Esophagus muscularis mucosa (tissue), 4 donors: ENCODE results near the gene CHAT. TPM values are rescaled to one million over a fixed set of nuclear protein-coding genes. Genes with fewer than 3 reads are reported as not detected.
A peak's percentile ranks its signal among the peaks of the same experiment; 100 is the strongest.

Experiments used
- DNase-seq: peaks from one replicate; pipeline ENCODE4 v3.0.0-alpha.2; 2017; ENCODE audit errors: extremely low spot score
- H3K27ac ChIP-seq, 4 donors: fragments of 200-600 bp; sonication (generic); replicated peaks in 1 of 4; 1 replicate in 3 of 4; 2 replicates in 1 of 4; pipeline ENCODE4 v1.5.1; 2016 to 2019; ENCODE audit warnings: mild to moderate bottlenecking in 1 of 4
- H3K27me3 ChIP-seq, 4 donors: fragments of 200-600 bp; sonication (generic); one replicate each; pipeline versions ENCODE4 v1.5.1 to v1.6.0; 2016 to 2019
- H3K36me3 ChIP-seq, 4 donors: fragments of 200-600 bp; sonication (generic); one replicate each; pipeline ENCODE4 v1.5.1; 2016 to 2019
- H3K4me1 ChIP-seq, 4 donors: fragments of 200-600 bp; sonication (generic); one replicate each; pipeline ENCODE4 v1.5.1; 2016 to 2019
- H3K4me3 ChIP-seq, 4 donors: fragments of 200-600 bp; sonication (generic); 1 replicate in 2 of 4; 2 replicates in 2 of 4; pipeline ENCODE4 v1.5.1; 2016 to 2019; ENCODE audit warnings: mild to moderate bottlenecking in 4 of 4, moderate library complexity in 1 of 4
- H3K9me3 ChIP-seq, 4 donors: fragments of 200-600 bp; sonication (generic); 1 replicate in 3 of 4; 2 replicates in 1 of 4; pipeline ENCODE4 v1.5.1; 2016 to 2019
- CTCF ChIP-seq, 3 experiments: fragments of 200-600 bp in 2 of 3; fragments of 450-650 bp in 1 of 3; sonication (generic) in 2 of 3; IDR thresholded peaks; one replicate each; pipeline ENCODE4 v1.5.1; 2017 to 2019; ENCODE audit warnings: antibody characterized with exemption in 3 of 3, mild to moderate bottlenecking in 2 of 3, moderate library complexity in 1 of 3
- EP300 ChIP-seq: sonication (generic); formaldehyde crosslinking; IDR thresholded peaks from one replicate; pipeline ENCODE4 v1.6.1; 2017; ENCODE audit warnings: antibody characterized with exemption
- POLR2A ChIP-seq: fragments of 450-650 bp; IDR thresholded peaks from one replicate; pipeline ENCODE4 v1.6.1; 2017; ENCODE audit warnings: antibody characterized with exemption, moderate library complexity, mild to moderate bottlenecking, low read depth
- POLR2AphosphoS5 ChIP-seq, 2 donors: sonication (generic); formaldehyde crosslinking; IDR thresholded peaks; one replicate each; pipeline ENCODE4 v1.6.1; 2017; ENCODE audit warnings: antibody characterized with exemption in 2 of 2
- WGBS: methylation state at CpG from one replicate; pipeline ENCODE4 v1.1.5; 2018; 5-methylcytosine and 5-hydroxymethylcytosine counted together
- intact Hi-C: fragments of 100-400 bp; cut with DNase I; formaldehyde crosslinking; loops from one replicate; pipeline ENCODE4 v1.15.1; 2023
- total RNA-seq, 4 donors: library from RNA; depleted of rRNA; stranded (reverse); fragments of >200 nt; gene quantifications; one replicate each; pipeline versions ENCODE4 v1.1.0 to v1.2.1, GENCODE V29; 2016

The CHAT gene
- total RNA-seq, 4 donors from 2014 or later, result 0.17 TPM; not detected in 3

GRCh38 chr10:49597426-49598163 is 16.2 kb upstream of the CHAT start:
- TF ChIP-seq POLR2A, result no peak
- TF ChIP-seq POLR2AphosphoS5 (IDR thresholded peaks at IDR 0.05), result no peak
- TF ChIP-seq CTCF (IDR thresholded peaks at IDR 0.05), result no peak
- intact Hi-C loops, result no loop called here

GRCh38 chr10:49598164-49598856 is 15.5 kb upstream of the CHAT start:
- WGBS, result 80% methylated on average over 7 of the region's 8 CpGs
- intact Hi-C loops, result no loop called here
- Histone ChIP-seq H3K36me3 (no peaks in the 10 kb centered on the region), H3K9me3 (no peaks in the 10 kb centered on the region), H3K4me1 (no peaks in the 10 kb centered on the region), H3K4me3 (no peak overlapping the region), H3K27ac (no peak overlapping the region), H3K27me3 (peaks cover 0 to 58% (median 3%) of the 10 kb centered on the region in 4 donors)
- peak; percentile 90 for DNase-seq
- TF ChIP-seq POLR2AphosphoS5 (IDR thresholded peaks at IDR 0.05) (no peak), POLR2A (no peak), EP300 (no peak), CTCF (IDR thresholded peaks at IDR 0.05) (no peak)

More at GRCh38 chr10:49597426-49598163, 16.2 kb upstream of the CHAT start:
- WGBS, result 69% methylated on average over 11 of the region's 11 CpGs
- H3K27ac ChIP-seq, result no peak overlapping the region
- no peaks in the 10 kb centered on the region for H3K36me3 ChIP-seq
- H3K27me3 ChIP-seq, result peaks cover 0 to 58% (median 3%) of the 10 kb centered on the region in 4 donors
- DNase-seq, result no peak
- no peaks in the 10 kb centered on the region for H3K9me3 ChIP-seq
- H3K4me1 ChIP-seq, result no peaks in the 10 kb centered on the region
- H3K4me3 ChIP-seq, result no peak overlapping the region

GRCh38 chr10:49598986-49599385 is 14.9 kb upstream of the CHAT start:
- Histone ChIP-seq H3K36me3 (no peaks in the 10 kb centered on the region), H3K4me3 (no peak overlapping the region), H3K27ac (no peak overlapping the region), H3K27me3 (peaks cover 0 to 54% (median under 1%) of the 10 kb centered on the region in 4 donors), H3K9me3 (no peaks in the 10 kb centered on the region), H3K4me1 (no peaks in the 10 kb centered on the region)
- intact Hi-C loops, result no loop called here
- WGBS, result 49% methylated on average over 3 of the region's 4 CpGs
- DNase-seq, result peak; percentile 62
- TF ChIP-seq CTCF (IDR thresholded peaks at IDR 0.05) (no peak), EP300 (no peak), POLR2AphosphoS5 (IDR thresholded peaks at IDR 0.05) (no peak)

GRCh38 chr10:49599546-49599945 is 14.3 kb upstream of the CHAT start:
- no peak overlapping the region for H3K4me3 ChIP-seq
- H3K9me3 ChIP-seq, result no peaks in the 10 kb centered on the region
- no peaks in the 10 kb centered on the region for H3K4me1 ChIP-seq
- no peak overlapping the region for H3K27ac ChIP-seq
- intact Hi-C loops, result no loop called here
- WGBS, result 57% methylated on average over 3 of the region's 3 CpGs
- DNase-seq, result peak; percentile 66
- no peak for TF ChIP-seq EP300
- no peak for TF ChIP-seq POLR2AphosphoS5 (IDR thresholded peaks at IDR 0.05)
- TF ChIP-seq POLR2A, result no peak
- no peak for TF ChIP-seq CTCF (IDR thresholded peaks at IDR 0.05)
- H3K27me3 ChIP-seq, result peaks cover 0 to 58% (median 0%) of the 10 kb centered on the region in 4 donors
- no peaks in the 10 kb centered on the region for H3K36me3 ChIP-seq
